Endothelial cell of umbilical vein (primary cell): ENCODE data around the gene SMC1B. TPM values are rescaled to one million over a fixed set of nuclear protein-coding genes. Genes with fewer than 3 reads are reported as not detected.

ENCODE experiments used
- BruUV-seq: library from RNA; stranded (reverse); fragments of 400-500 nt; replicated peaks from 2 replicates; lab custom pipeline; 2021; lab: Mats Ljungman, UMichigan
- CTCF ChIA-PET: fragments of 300-600, 350-600 bp; sonication (Branson Sonifier 250); formaldehyde crosslinking; loops from one replicate; lab custom pipeline; 2021; ENCODE audit warnings: antibody characterized with exemption, inconsistent platforms; lab: Charles Lee
- POLR2A ChIA-PET: fragments of 300-600, 350-600 bp; sonication (Branson Sonifier 250); formaldehyde crosslinking; loops from one replicate; lab custom pipeline; 2021; ENCODE audit warnings: antibody characterized with exemption, inconsistent platforms; lab: Charles Lee
- DNase-seq: peaks from one replicate; pipeline ENCODE4 v3.0.0-alpha.2; 2011; ENCODE audit warnings: low read depth, low spot score
- FAIRE-seq: peaks from 2 replicates; lab custom pipeline; 2011; peaks lifted over from hg19 to GRCh38; lab: Jason Lieb, UNC
- H2AFZ ChIP-seq: 2 replicates; pipeline ENCODE4 v1.6.0; 2012; ENCODE audit warnings: low read depth, low read length, control low read depth, inconsistent platforms
- H3K27ac ChIP-seq: 2 replicates; pipeline ENCODE4 v1.5.1; 2011; ENCODE audit warnings: low read depth, mild to moderate bottlenecking, control low read depth, low read length, moderate library complexity; ENCODE audit not compliant: insufficient read depth
- H3K27me3 ChIP-seq, 2 experiments: 2 replicates each; pipeline versions ENCODE4 v1.6.0 to v1.6.1; 2011; ENCODE audit warnings: low read length in 2 of 2, mixed read lengths in 1 of 2; ENCODE audit not compliant: control insufficient read depth in 2 of 2, insufficient read depth in 2 of 2
- H3K36me3 ChIP-seq, 2 experiments: 2 replicates in 1 of 2; 3 replicates in 1 of 2; pipeline ENCODE4 v1.5.1; 2011; ENCODE audit warnings: low read length in 2 of 2, mild to moderate bottlenecking in 1 of 2, moderate library complexity in 1 of 2; ENCODE audit not compliant: control insufficient read depth in 2 of 2, insufficient read depth in 2 of 2; ENCODE audit errors: extremely low read depth in 1 of 2
- H3K4me1 ChIP-seq: 3 replicates; pipeline ENCODE4 v1.5.1; 2011; ENCODE audit warnings: mild to moderate bottlenecking, low read length; ENCODE audit not compliant: control insufficient read depth, insufficient read depth; ENCODE audit errors: extremely low read depth
- H3K4me2 ChIP-seq: 2 replicates; pipeline ENCODE4 v1.6.1; 2011; ENCODE audit warnings: low read length, control low read depth, mixed read lengths; ENCODE audit not compliant: insufficient read depth
- H3K4me3 ChIP-seq, 3 experiments: fragments of 200-600 bp in 1 of 3; sonication (generic), shearing (Covaris generic) in 1 of 3; replicated peaks in 1 of 3; 2 replicates each; pipeline ENCODE4 v1.5.1; 2011 to 2016; ENCODE audit warnings: control low read depth in 3 of 3, low read length in 3 of 3, mild to moderate bottlenecking in 2 of 3, inconsistent platforms in 1 of 3, low read depth in 1 of 3, moderate library complexity in 1 of 3; ENCODE audit not compliant: insufficient read depth in 1 of 3
- H3K79me2 ChIP-seq: 2 replicates; pipeline ENCODE4 v1.6.0; 2012; ENCODE audit warnings: low read length, inconsistent platforms; ENCODE audit not compliant: control insufficient read depth, insufficient read depth
- H3K9ac ChIP-seq: replicated peaks from 2 replicates; pipeline ENCODE3; 2011; ENCODE audit warnings: low read length, control low read depth; ENCODE audit not compliant: insufficient read depth; ENCODE audit errors: extremely low read depth
- H3K9me1 ChIP-seq: replicated peaks from 3 replicates; pipeline ENCODE4 v1.6.0; 2011; ENCODE audit warnings: mild to moderate bottlenecking, low read length; ENCODE audit not compliant: control insufficient read depth, insufficient read depth; ENCODE audit errors: extremely low read depth
- H3K9me3 ChIP-seq: replicated peaks from 2 replicates; pipeline ENCODE4 v1.5.1; 2012; ENCODE audit warnings: low read length, inconsistent platforms; ENCODE audit not compliant: control insufficient read depth, insufficient read depth
- H4K20me1 ChIP-seq: replicated peaks from 2 replicates; pipeline ENCODE3; 2011; ENCODE audit warnings: mild to moderate bottlenecking, low read length; ENCODE audit not compliant: control insufficient read depth, insufficient read depth; ENCODE audit errors: extremely low read depth
- EZH2 ChIP-seq: IDR thresholded peaks from 2 replicates; pipeline ENCODE4 v1.6.1; 2012; ENCODE audit warnings: borderline replicate concordance, low read depth, mild to moderate bottlenecking, moderate library complexity, low read length, inconsistent platforms; ENCODE audit not compliant: severe bottlenecking
- FOS ChIP-seq: IDR thresholded peaks from 2 replicates; pipeline ENCODE4 v1.6.1; 2011; ENCODE audit warnings: mild to moderate bottlenecking, low read length, moderate library complexity, borderline replicate concordance; ENCODE audit not compliant: insufficient read depth
- GATA2 ChIP-seq: IDR thresholded peaks from 2 replicates; pipeline ENCODE4 v1.7.0; 2011; ENCODE audit warnings: low read depth, mild to moderate bottlenecking, moderate library complexity, mixed read lengths, low read length; ENCODE audit not compliant: insufficient read length, insufficient read depth
- JUN ChIP-seq: IDR thresholded peaks from 2 replicates; pipeline ENCODE4 v1.6.1; 2011; ENCODE audit warnings: borderline replicate concordance, low read depth; ENCODE audit not compliant: insufficient read length, insufficient read depth
- MYC ChIP-seq: IDR thresholded peaks from one replicate; pipeline ENCODE4 v1.6.1; 2011; ENCODE audit warnings: mild to moderate bottlenecking, low read depth, low read length
- POLR2A ChIP-seq: IDR thresholded peaks from 2 replicates; pipeline ENCODE4 v1.6.1; 2012; ENCODE audit warnings: low read depth, mild to moderate bottlenecking, control low read depth, low read length
- POLR2AphosphoS5 ChIP-seq: IDR thresholded peaks from 2 replicates; pipeline ENCODE4 v1.6.1; 2012; ENCODE audit warnings: low read depth, mild to moderate bottlenecking, control low read depth, low read length, moderate library complexity; ENCODE audit not compliant: insufficient read depth
- dilution Hi-C: fragments of 300-500 bp; cut with MboI; formaldehyde crosslinking; loops from one replicate; pipeline ENCODE4 v1.15.0; 2019; ENCODE audit warnings: low sequenced_read_pairs; ENCODE audit not compliant: extremely low pct_ligation_motif_present
- intact Hi-C: fragments of 100-400 bp; cut with micrococcal nuclease; formaldehyde crosslinking; loops from one replicate; pipeline ENCODE4 v1.10.0; 2022
- polyA plus RNA-seq, 4 experiments: library from polyadenylated mRNA; depleted of rRNA in 3 of 4; stranded (reverse) in 3 of 4; unstranded in 1 of 4; fragments of >200 nt; gene quantifications; 2 replicates each; pipeline versions ENCODE4 v1.2.1 to v1.2.3, GENCODE V29; 2011 to 2012; ENCODE audit warnings: missing spikeins in 1 of 4
- total RNA-seq: library from RNA; stranded (reverse); gene quantifications from 2 replicates; pipeline ENCODE4 v1.2.3, GENCODE V29; 2021
- TF ChIP-seq, protein P1 (sequence below), 2 donors: IDR thresholded peaks; 1 replicate in 1 of 2; 2 replicates in 1 of 2; pipeline ENCODE4 v1.5.1; 2011; ENCODE audit warnings: low read length in 2 of 2, mild to moderate bottlenecking in 2 of 2, moderate library complexity in 2 of 2, control low read depth in 1 of 2, inconsistent platforms in 1 of 2, low read depth in 1 of 2; ENCODE audit not compliant: insufficient read depth in 1 of 2; ENCODE audit errors: extremely low read depth in 1 of 2
- TF ChIP-seq, protein P2 (sequence below): IDR thresholded peaks from 2 replicates; pipeline ENCODE4 v1.6.1; 2011; ENCODE audit not compliant: insufficient read depth, insufficient read length

Gene SMC1B
- total and polyA plus RNA-seq, 2 donors (not counting 3 experiments of a cell fraction or from before 2014, with no cell fraction given): 0.07 TPM; not detected in 1

DNA sequence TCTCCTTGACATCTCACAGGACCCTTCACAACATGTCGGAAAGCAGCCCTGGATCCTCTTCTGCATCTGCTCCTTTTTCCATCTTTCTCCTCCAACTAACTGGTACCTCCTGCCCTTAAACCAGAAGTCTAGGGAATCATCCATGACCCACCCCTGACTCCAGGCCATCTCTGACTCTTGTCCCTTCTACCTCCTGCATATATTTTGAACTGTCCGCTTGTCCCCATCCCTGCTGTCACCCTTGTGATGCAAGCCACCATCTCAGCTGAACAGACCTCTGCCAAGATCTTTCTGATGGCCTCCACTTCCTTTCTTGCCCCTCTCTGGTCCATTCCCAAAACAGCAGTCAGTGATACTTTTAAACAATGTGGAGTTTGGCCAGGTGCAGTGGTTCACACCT lies 7.1 kb upstream of the SMC1B start:
- DNase-seq (no peak), FAIRE-seq (no peak)
- Histone ChIP-seq H3K9me3 (no peaks in the 10 kb centered on the region), H3K4me2 (no peak overlapping the region), H3K9ac (no peak overlapping the region), H3K9me1 (no peaks in the 10 kb centered on the region), H3K27ac (no peak overlapping the region), H3K36me3 (no peaks in the 10 kb centered on the region), H3K4me3 (no peak overlapping the region), H3K27me3 (no peaks in the 10 kb centered on the region), H4K20me1 (no peaks in the 10 kb centered on the region), H3K4me1 (no peaks in the 10 kb centered on the region), H3K79me2 (no peaks in the 10 kb centered on the region), H2AFZ (no peak overlapping the region)
- POLR2A ChIA-PET: interaction anchor here (0.6 kb wide), 1 partner anchor 19 kb away, joined by 3 read pairs; no protein-coding TSS in a partner anchor
- TF ChIP-seq FOS: no peak
- TF ChIP-seq JUN: no peak
- no peak for TF ChIP-seq POLR2AphosphoS5
- TF ChIP-seq EZH2: no peak
- TF ChIP-seq, protein P1, sequence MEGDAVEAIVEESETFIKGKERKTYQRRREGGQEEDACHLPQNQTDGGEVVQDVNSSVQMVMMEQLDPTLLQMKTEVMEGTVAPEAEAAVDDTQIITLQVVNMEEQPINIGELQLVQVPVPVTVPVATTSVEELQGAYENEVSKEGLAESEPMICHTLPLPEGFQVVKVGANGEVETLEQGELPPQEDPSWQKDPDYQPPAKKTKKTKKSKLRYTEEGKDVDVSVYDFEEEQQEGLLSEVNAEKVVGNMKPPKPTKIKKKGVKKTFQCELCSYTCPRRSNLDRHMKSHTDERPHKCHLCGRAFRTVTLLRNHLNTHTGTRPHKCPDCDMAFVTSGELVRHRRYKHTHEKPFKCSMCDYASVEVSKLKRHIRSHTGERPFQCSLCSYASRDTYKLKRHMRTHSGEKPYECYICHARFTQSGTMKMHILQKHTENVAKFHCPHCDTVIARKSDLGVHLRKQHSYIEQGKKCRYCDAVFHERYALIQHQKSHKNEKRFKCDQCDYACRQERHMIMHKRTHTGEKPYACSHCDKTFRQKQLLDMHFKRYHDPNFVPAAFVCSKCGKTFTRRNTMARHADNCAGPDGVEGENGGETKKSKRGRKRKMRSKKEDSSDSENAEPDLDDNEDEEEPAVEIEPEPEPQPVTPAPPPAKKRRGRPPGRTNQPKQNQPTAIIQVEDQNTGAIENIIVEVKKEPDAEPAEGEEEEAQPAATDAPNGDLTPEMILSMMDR (IDR thresholded peaks at IDR 0.05; ENCODE audit: extremely low read depth in 1 of 2, insufficient read depth in 1 of 2, low read depth in 1 of 2, low read length in 2 of 2): no peak
- no peak for TF ChIP-seq POLR2A
- TF ChIP-seq MYC: no peak
- TF ChIP-seq, protein P2, sequence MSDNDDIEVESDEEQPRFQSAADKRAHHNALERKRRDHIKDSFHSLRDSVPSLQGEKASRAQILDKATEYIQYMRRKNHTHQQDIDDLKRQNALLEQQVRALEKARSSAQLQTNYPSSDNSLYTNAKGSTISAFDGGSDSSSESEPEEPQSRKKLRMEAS: no peak
- TF ChIP-seq GATA2: no peak
- no TSS peak for BruUV-seq
- intact Hi-C loops: no loop called here
- dilution Hi-C loops: no loop called here
- CTCF ChIA-PET: no interaction called here
